Transverse colon (tissue), 4 donors: ENCODE measurements around the gene BACE2. TPM values are rescaled to one million over a fixed set of nuclear protein-coding genes. Genes with fewer than 3 reads are reported as not detected.

Source experiments
- DNase-seq: peaks from one replicate; pipeline ENCODE4 v3.0.0-alpha.2; 2019
- H3K27ac ChIP-seq, 4 donors: fragments of 200-600 bp; sonication (generic); 2 replicates each; pipeline ENCODE4 v1.5.1; 2016 to 2018; ENCODE audit warnings: inconsistent platforms in 4 of 4
- H3K27me3 ChIP-seq: fragments of 200-600 bp; sonication (generic); 2 replicates; pipeline ENCODE4 v1.5.1; 2017; ENCODE audit warnings: inconsistent platforms
- H3K36me3 ChIP-seq, 4 donors: fragments of 200-600 bp; sonication (generic); 2 replicates each; pipeline ENCODE4 v1.5.1; 2017 to 2019; ENCODE audit warnings: inconsistent platforms in 4 of 4
- H3K4me1 ChIP-seq, 4 donors: fragments of 200-600 bp; sonication (generic); 2 replicates each; pipeline ENCODE4 v1.5.1; 2017 to 2020; ENCODE audit warnings: inconsistent platforms in 4 of 4
- H3K4me3 ChIP-seq, 4 donors: fragments of 200-600 bp; sonication (generic); 1 replicate in 1 of 4; 2 replicates in 3 of 4; pipeline versions ENCODE4 v1.5.1 to v1.6.1; 2017 to 2019; ENCODE audit warnings: inconsistent platforms in 4 of 4
- H3K9me3 ChIP-seq, 2 donors: fragments of 200-600 bp; sonication (generic); 2 replicates each; pipeline ENCODE4 v1.5.1; 2017 to 2019; ENCODE audit warnings: inconsistent platforms in 2 of 2
- EP300 ChIP-seq: sonication (generic); formaldehyde crosslinking; IDR thresholded peaks from one replicate; pipeline ENCODE4 v1.6.1; 2017; ENCODE audit warnings: antibody characterized with exemption, low read depth
- POLR2A ChIP-seq: fragments of 450-650 bp; IDR thresholded peaks from one replicate; pipeline ENCODE4 v1.6.1; 2016; ENCODE audit warnings: antibody characterized with exemption, mild to moderate bottlenecking, moderate library complexity
- POLR2AphosphoS5 ChIP-seq, 3 donors: sonication (generic); formaldehyde crosslinking; IDR thresholded peaks; one replicate each; pipeline ENCODE4 v1.6.1; 2016; ENCODE audit warnings: antibody characterized with exemption in 3 of 3
- WGBS, 2 donors: methylation state at CpG; one replicate each; pipeline ENCODE4 v1.1.5; 2018; ENCODE audit warnings: low coverage in 1 of 2; 5-methylcytosine and 5-hydroxymethylcytosine counted together
- in situ Hi-C, 4 donors: fragments of 200-750 bp; cut with MboI; loops; one replicate each; pipeline versions ENCODE4 v1.15.0 to v1.15.1; 2017; ENCODE audit warnings: low sequenced_read_pairs in 3 of 4, low pct_ligation_motif_present in 1 of 4, low pct_unique_long_range_greater_than_20kb in 1 of 4
- intact Hi-C: fragments of 100-400 bp; cut with DNase I; formaldehyde crosslinking; loops from one replicate; pipeline ENCODE4 v1.15.1; 2023; ENCODE audit warnings: low total_unique reads
- total RNA-seq, 4 donors: library from RNA; depleted of rRNA; stranded (reverse); fragments of >200 nt; gene quantifications; one replicate each; pipeline ENCODE4 v1.1.0, GENCODE V29; 2016
- TF ChIP-seq, protein P1 (sequence below), 5 experiments: fragments of 200-600 bp in 3 of 5; fragments of 450-650 bp in 2 of 5; sonication (generic) in 3 of 5; IDR thresholded peaks; 1 replicate in 2 of 5; 2 replicates in 3 of 5; pipeline ENCODE4 v1.5.1; 2016 to 2017; ENCODE audit warnings: antibody characterized with exemption in 5 of 5, inconsistent platforms in 3 of 5, mild to moderate bottlenecking in 2 of 5, moderate library complexity in 1 of 5

Gene BACE2
- total RNA-seq, 4 donors from 2014 or later: 28.4 to 52.5 (median 43.9) TPM

DNA sequence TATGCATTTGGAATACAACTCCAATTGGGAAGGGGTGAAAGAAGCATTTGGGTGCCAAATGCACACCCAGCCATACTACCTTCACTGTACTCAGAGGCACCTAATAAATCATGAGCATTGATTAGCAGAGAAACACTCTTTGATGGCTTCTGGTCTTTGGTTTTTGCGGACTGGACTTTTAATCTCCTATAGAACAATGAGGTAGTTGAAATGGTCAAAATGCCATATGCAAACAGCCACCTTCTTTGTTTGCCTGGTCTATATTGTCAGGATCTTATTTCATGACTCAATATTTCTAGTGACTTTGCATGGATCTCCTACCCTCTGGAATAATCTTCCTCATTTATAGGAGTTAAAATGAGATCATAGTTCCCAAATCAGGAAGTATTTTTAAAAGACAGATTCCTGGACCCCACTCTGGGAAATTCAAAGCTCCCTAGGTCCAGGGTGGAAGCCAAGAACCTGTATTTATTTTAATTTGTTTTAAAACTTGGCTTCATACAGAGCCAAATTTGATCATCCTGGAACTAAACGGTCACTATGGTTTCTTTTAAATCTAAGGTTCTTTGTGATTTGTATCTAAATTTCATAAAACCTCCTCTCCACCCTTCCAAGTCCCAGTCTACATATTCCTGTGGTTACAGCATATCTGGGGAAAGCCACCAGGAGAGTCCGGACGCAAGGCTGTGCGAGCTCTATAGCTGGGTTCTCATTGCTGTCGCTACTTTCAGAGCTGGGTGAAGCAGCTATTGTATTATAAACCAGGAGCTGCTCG is 157.4 kb downstream of the BACE2 start:
- Histone ChIP-seq H3K27me3 (no peaks in the 10 kb centered on the region), H3K4me3 (no peak overlapping the region), H3K9me3 (no peaks in the 10 kb centered on the region), H3K4me1 (no peaks in the 10 kb centered on the region), H3K27ac (no peak overlapping the region), H3K36me3 (no peaks in the 10 kb centered on the region)
- intact Hi-C loops: no loop called here
- no peak for DNase-seq
- WGBS, 2 donors: 81 to 85% methylated on average over 2 to 7 of the region's 7 CpGs
- no peak for TF ChIP-seq EP300
- TF ChIP-seq POLR2AphosphoS5 (IDR thresholded peaks at IDR 0.05): no peak
- TF ChIP-seq, protein P1, sequence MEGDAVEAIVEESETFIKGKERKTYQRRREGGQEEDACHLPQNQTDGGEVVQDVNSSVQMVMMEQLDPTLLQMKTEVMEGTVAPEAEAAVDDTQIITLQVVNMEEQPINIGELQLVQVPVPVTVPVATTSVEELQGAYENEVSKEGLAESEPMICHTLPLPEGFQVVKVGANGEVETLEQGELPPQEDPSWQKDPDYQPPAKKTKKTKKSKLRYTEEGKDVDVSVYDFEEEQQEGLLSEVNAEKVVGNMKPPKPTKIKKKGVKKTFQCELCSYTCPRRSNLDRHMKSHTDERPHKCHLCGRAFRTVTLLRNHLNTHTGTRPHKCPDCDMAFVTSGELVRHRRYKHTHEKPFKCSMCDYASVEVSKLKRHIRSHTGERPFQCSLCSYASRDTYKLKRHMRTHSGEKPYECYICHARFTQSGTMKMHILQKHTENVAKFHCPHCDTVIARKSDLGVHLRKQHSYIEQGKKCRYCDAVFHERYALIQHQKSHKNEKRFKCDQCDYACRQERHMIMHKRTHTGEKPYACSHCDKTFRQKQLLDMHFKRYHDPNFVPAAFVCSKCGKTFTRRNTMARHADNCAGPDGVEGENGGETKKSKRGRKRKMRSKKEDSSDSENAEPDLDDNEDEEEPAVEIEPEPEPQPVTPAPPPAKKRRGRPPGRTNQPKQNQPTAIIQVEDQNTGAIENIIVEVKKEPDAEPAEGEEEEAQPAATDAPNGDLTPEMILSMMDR (IDR thresholded peaks at IDR 0.05): no peak
- TF ChIP-seq POLR2A: no peak
- in situ Hi-C loops: no loop called here

DNA sequence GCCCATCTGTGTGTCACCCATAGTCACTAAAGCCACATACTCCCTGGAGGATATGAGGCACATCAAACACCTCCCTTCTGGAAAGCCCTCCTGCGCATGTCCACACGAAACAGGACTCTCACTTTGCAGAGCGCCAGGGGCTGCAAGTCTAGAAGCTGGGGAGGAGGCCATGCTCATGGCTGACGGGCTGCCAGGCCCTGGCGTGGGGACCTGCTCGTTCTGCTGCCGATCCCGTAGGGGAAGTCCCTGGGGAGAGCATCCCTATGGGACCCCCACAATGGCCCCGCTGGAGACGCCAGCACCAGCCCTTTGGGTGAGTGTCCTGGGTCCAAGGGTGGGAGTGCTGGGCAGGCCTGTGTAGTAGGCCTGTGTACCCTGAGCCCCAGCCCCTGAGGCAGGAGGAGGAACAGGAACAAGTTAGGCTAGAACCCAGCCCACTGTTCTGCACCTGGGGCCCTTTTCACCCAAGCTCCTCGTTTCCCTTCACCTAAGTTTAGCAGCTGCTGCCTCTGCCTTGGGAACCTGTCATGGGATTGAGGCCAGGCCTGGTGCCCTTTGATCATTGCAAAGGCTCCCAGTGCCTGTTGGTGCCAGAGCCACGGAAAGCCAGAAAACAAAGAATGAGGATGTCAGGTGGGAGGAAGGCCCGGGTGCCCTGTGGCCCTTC is 158.6 kb downstream of the BACE2 start:
- no peaks in the 10 kb centered on the region for H3K9me3 ChIP-seq
- WGBS, 2 donors: 65 to 82% methylated on average over 4 to 8 of the region's 13 CpGs
- intact Hi-C loops (no loop called here), in situ Hi-C loops (no loop called here)
- no peak overlapping the region for H3K4me3 ChIP-seq
- TF ChIP-seq EP300 (no peak), POLR2AphosphoS5 (IDR thresholded peaks at IDR 0.05) (no peak), POLR2A (no peak)
- TF ChIP-seq, protein P1 (IDR thresholded peaks at IDR 0.05): no peak
- H3K36me3 ChIP-seq: no peaks in the 10 kb centered on the region
- H3K4me1 ChIP-seq: no peaks in the 10 kb centered on the region
- DNase-seq: no peak
- no peak overlapping the region for H3K27ac ChIP-seq
- H3K27me3 ChIP-seq: no peaks in the 10 kb centered on the region

DNA sequence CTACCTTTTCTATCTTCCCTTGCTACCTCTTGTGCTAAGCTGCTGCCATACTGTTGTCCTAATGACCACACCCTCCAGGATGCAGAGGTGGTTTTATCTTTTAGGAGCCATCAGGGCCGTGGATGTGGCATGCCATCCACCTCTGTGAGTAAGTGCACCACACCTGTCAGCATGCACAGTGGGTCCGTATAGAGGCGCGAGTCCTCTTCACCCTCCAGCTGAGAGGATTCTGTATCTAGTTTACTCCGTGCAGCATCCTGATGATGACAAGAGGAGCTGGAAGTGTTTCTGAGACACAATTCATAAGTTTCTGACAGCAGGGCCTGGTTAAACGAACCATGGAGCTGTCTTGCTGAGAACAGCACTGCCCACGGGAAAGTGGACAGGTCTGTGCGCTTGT is 159.8 kb downstream of the BACE2 start:
- TF ChIP-seq, protein P1 (IDR thresholded peaks at IDR 0.05): no peak
- TF ChIP-seq EP300 (no peak), POLR2AphosphoS5 (IDR thresholded peaks at IDR 0.05) (no peak), POLR2A (no peak)
- Histone ChIP-seq H3K27me3 (no peaks in the 10 kb centered on the region), H3K27ac (no peak overlapping the region), H3K4me3 (no peak overlapping the region), H3K4me1 (no peaks in the 10 kb centered on the region), H3K36me3 (no peaks in the 10 kb centered on the region), H3K9me3 (no peaks in the 10 kb centered on the region)
- 86% methylated on average over 8 of the region's 8 CpGs; no CpG with 5 or more reads in 1 of the 2 donors for WGBS, 2 donors
- intact Hi-C loops (no loop called here), in situ Hi-C loops (no loop called here)
- DNase-seq: no peak

DNA sequence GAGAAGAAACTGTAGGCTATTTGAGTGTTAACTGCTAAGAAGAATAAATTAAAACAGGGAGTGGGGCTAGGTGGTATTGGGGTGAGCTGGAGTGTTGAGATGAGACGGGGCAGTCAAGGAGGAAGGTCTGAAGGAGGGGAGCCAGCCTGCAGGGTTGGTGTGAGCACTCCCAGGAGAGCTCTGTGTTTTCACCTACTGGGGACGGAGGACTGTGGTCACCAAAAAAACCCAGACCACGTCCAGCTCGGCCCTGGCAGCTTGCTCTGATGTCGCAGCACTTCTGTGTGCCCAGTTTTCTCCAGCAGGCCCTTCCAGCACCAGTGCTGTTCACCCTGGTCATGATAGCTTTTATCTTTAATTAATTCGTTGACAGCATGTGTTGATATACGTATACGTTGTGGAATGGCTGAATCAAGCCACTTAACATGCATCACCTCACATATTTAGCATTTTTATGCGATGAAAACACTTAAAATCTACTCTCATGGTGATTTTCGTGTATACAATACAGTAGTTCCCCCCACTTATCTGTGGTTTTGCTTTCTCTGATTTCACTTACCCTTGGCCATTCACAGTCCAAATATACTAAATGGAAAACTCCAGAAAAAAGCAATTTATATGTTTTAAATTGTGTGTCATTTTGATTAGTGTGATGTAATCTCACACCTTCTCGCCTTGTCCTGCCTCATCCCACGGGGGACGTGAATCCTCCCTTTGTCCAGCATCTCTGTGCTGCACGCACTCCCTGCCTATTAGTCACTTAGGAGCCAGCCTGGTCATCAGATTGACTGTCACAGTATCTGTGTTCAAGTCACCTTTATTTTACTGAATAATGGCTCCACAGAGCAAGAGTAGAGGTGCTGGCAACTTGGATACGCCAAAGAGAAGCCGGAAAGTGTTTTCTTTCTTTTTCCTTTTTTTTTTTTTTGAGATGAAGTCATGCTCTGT is 161.0 kb downstream of the BACE2 start:
- Histone ChIP-seq H3K27me3 (no peaks in the 10 kb centered on the region), H3K36me3 (no peaks in the 10 kb centered on the region), H3K4me1 (no peaks in the 10 kb centered on the region), H3K4me3 (no peak overlapping the region), H3K9me3 (peaks cover 0 to 2% of the 10 kb centered on the region in 2 donors), H3K27ac (no peak overlapping the region)
- WGBS, 2 donors: 81 to 85% methylated on average over 13 to 16 of the region's 16 CpGs
- no peak for DNase-seq
- in situ Hi-C loops: no loop called here
- intact Hi-C loops: no loop called here
- TF ChIP-seq POLR2A (no peak), POLR2AphosphoS5 (IDR thresholded peaks at IDR 0.05) (no peak), EP300 (no peak)
- TF ChIP-seq, protein P1 (IDR thresholded peaks at IDR 0.05): no peak
